ENCODE results near the gene ABHD14A. TPM values are rescaled to one million over a fixed set of nuclear protein-coding genes. Genes with fewer than 3 reads are reported as not detected.

ABHD14A gene
- total RNA-seq, 1 experiment from 2014 or later: 9.9 TPM

DNA sequence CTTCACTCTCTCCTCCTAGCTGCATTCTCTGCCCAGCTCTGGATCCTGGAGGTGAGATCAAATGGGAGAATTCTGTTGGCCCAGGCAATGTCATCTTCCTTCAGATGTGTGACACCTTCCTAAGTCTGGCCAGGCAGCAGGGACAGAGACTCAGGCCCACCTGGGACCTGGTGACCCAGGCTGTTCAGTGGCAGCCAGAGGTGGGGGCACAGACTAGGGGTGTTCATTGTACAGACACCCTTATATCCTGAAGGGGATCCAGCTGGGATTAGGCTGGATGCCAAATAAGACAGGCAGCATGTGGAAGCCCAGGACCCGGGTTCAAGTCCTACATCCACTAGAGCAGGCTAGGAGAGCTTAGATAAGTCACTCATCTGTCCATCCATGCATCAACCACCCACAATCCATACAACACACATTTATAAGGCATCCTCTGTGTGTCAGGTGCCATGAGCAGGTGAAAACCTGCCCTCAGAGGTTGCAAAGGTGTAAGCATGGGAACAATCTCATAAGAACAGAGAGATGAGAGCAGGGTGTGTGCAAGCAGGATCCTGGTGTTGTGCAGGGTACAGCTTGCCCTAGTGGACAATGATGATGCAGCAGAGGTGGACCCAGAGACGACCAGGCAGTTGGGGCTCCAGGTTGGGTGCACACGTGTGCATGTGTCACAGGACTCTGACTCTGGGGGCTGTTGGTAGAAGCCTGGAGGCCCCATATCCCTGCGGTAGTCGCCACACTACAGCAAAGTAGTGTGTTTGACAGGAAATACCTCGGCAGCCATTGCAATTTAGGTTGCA lies 39.1 kb downstream of the ABHD14A start:
- BruUV-seq (replicated peaks): no TSS peak
- H2AFZ ChIP-seq: no peak overlapping the region
- H4K20me1 ChIP-seq (ENCODE audit: insufficient read depth): no peaks in the 10 kb centered on the region
- no peak for DNase-seq
- H3K4me2 ChIP-seq: no peak overlapping the region
- H3K4me3 ChIP-seq: no peak overlapping the region
- H3K36me3 ChIP-seq (ENCODE audit: low read depth): no peaks in the 10 kb centered on the region
- H3K27me3 ChIP-seq (ENCODE audit: insufficient read depth, low read depth): no peaks in the 10 kb centered on the region
- H3K79me2 ChIP-seq (ENCODE audit: low read depth): no peaks in the 10 kb centered on the region
- no peak overlapping the region for H3K27ac ChIP-seq
- H3K9me3 ChIP-seq (ENCODE audit: insufficient read depth, low read depth): no peaks in the 10 kb centered on the region
- ChIA-PET CTCF (interaction anchor here (0.5 to 0.6 kb wide), 2 partner anchors 10 to 36 kb away, joined by 3 read pairs; no protein-coding TSS in a partner anchor), POLR2A (ENCODE audit: unreplicated experiment) (interaction anchor here (0.5 to 0.6 kb wide), 3 partner anchors 16 to 43 kb away, joined by 3 to 6 read pairs (median 3); no protein-coding TSS in a partner anchor)
- no peaks in the 10 kb centered on the region for H3F3A ChIP-seq (ENCODE audit: insufficient read depth, low read depth)
- intact Hi-C loops (cut with micrococcal nuclease; ENCODE audit: unreplicated experiment): no loop called here
- no peaks in the 10 kb centered on the region for H3K9me2 ChIP-seq (ENCODE audit: insufficient read depth)
- no peaks in the 10 kb centered on the region for H3K4me1 ChIP-seq (replicated peaks; ENCODE audit: insufficient read depth)
- TF ChIP-seq EZH2 (IDR thresholded peaks at IDR 0.05; ENCODE audit: low read depth): no peak
- TF ChIP-seq, protein P1, sequence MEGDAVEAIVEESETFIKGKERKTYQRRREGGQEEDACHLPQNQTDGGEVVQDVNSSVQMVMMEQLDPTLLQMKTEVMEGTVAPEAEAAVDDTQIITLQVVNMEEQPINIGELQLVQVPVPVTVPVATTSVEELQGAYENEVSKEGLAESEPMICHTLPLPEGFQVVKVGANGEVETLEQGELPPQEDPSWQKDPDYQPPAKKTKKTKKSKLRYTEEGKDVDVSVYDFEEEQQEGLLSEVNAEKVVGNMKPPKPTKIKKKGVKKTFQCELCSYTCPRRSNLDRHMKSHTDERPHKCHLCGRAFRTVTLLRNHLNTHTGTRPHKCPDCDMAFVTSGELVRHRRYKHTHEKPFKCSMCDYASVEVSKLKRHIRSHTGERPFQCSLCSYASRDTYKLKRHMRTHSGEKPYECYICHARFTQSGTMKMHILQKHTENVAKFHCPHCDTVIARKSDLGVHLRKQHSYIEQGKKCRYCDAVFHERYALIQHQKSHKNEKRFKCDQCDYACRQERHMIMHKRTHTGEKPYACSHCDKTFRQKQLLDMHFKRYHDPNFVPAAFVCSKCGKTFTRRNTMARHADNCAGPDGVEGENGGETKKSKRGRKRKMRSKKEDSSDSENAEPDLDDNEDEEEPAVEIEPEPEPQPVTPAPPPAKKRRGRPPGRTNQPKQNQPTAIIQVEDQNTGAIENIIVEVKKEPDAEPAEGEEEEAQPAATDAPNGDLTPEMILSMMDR (conservative IDR thresholded peaks at IDR 0.05): no peak

DNA sequence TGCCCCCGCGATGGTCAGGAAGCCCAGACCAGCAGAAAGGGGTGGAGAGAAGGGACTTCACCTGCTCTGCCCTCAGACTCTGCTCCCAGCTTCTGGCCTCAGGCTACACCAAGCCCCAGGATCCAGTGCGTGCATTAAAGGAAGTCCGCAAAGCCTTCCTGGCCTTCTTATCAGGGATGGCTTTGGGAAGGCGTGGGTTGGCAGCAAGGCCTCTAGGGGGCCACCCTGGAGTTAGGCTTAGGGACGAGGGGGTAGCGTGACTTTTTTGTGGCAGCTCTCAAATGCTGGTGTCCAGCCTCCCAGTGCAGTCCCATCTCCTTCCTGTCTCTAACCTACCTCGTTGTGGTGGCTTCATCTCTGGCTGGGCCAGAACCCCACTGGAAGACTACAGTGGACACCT lies 39.7 kb downstream of the ABHD14A start:
- intact Hi-C loops (cut with micrococcal nuclease; ENCODE audit: unreplicated experiment): no loop called here
- H3K4me3 ChIP-seq: no peak overlapping the region
- H3K27me3 ChIP-seq (ENCODE audit: insufficient read depth, low read depth): no peaks in the 10 kb centered on the region
- H4K20me1 ChIP-seq (ENCODE audit: insufficient read depth): no peaks in the 10 kb centered on the region
- CTCF ChIA-PET: no interaction called here
- H3F3A ChIP-seq (ENCODE audit: insufficient read depth, low read depth): no peaks in the 10 kb centered on the region
- H3K4me1 ChIP-seq (replicated peaks; ENCODE audit: insufficient read depth): no peaks in the 10 kb centered on the region
- H3K27ac ChIP-seq: no peak overlapping the region
- no peak for DNase-seq
- no peaks in the 10 kb centered on the region for H3K9me3 ChIP-seq (ENCODE audit: insufficient read depth, low read depth)
- H2AFZ ChIP-seq: no peak overlapping the region
- no peaks in the 10 kb centered on the region for H3K36me3 ChIP-seq (ENCODE audit: low read depth)
- no peaks in the 10 kb centered on the region for H3K79me2 ChIP-seq (ENCODE audit: low read depth)
- H3K9me2 ChIP-seq (ENCODE audit: insufficient read depth): no peaks in the 10 kb centered on the region
- POLR2A ChIA-PET (ENCODE audit: unreplicated experiment): interaction anchor here (0.5 kb wide), 1 partner anchor 17 kb away, joined by 3 read pairs; no protein-coding TSS in a partner anchor
- TF ChIP-seq EZH2 (IDR thresholded peaks at IDR 0.05; ENCODE audit: low read depth): no peak
- TF ChIP-seq, protein P1 (conservative IDR thresholded peaks at IDR 0.05): 0 out of 2 replicates have a peak, but pooled peaks have one; percentile 38
- H3K4me2 ChIP-seq: no peak overlapping the region
- no TSS peak for BruUV-seq (replicated peaks)

DNA sequence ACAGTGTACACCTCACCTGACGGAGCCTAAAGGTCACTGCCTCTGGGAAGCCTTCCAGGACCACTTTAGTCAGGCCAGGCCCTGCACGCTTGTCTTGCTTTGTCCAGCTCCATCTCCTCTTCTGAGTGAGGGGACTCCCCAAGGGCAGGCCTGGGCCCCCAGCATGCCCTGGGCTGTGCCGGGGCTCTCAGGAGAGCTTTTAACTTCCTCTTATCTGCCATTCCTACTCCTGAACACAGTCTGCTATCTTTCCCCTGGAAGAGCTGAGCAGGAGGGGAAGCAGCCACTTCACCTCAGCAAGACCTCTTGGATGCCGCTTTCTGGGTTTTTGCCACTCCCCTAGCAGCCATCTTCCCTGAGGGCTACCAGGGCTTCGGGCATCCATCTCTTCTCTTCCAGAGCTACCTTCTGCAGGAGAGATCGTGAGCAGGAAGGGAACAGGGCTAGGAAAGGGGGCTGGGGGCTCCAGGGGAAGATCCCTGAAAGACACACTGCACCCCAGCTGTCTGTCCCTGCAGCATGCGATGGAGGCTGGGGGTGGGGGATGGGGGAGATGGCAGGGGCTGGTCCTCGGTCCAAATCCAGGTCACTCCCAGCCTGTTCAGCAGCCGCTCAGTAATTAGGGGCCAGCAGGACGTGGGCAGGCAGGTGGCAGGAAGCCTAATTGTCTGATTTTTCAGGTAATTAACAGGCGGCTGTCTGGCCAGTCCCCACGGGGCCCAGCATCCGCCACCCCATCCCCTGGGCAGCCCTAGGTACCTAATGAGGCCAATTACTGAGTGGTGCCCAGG lies 40.8 kb downstream of the ABHD14A start:
- Histone ChIP-seq H3K9me3 (ENCODE audit: insufficient read depth, low read depth) (no peaks in the 10 kb centered on the region), H3K4me2 (no peak overlapping the region), H3K36me3 (ENCODE audit: low read depth) (no peaks in the 10 kb centered on the region), H3K4me3 (no peak overlapping the region), H3F3A (ENCODE audit: insufficient read depth, low read depth) (no peaks in the 10 kb centered on the region), H3K27me3 (ENCODE audit: insufficient read depth, low read depth) (no peaks in the 10 kb centered on the region), H4K20me1 (ENCODE audit: insufficient read depth) (no peaks in the 10 kb centered on the region), H2AFZ (no peak overlapping the region), H3K4me1 (replicated peaks; ENCODE audit: insufficient read depth) (no peaks in the 10 kb centered on the region), H3K27ac (no peak overlapping the region), H3K9me2 (ENCODE audit: insufficient read depth) (no peaks in the 10 kb centered on the region), H3K79me2 (ENCODE audit: low read depth) (no peaks in the 10 kb centered on the region)
- intact Hi-C loops (cut with micrococcal nuclease; ENCODE audit: unreplicated experiment): no loop called here
- BruUV-seq (replicated peaks): no TSS peak
- POLR2A ChIA-PET (ENCODE audit: unreplicated experiment): no interaction called here
- TF ChIP-seq EZH2 (IDR thresholded peaks at IDR 0.05; ENCODE audit: low read depth): no peak
- TF ChIP-seq, protein P1 (conservative IDR thresholded peaks at IDR 0.05): no peak
- DNase-seq: no peak
- CTCF ChIA-PET: interaction anchor here (0.6 kb wide), 1 partner anchor 11 kb away, joined by 11 read pairs; no protein-coding TSS in a partner anchor

All from PC-9 (cell line).